Measurements from ENCODE around the gene TTLL9.

DNA sequence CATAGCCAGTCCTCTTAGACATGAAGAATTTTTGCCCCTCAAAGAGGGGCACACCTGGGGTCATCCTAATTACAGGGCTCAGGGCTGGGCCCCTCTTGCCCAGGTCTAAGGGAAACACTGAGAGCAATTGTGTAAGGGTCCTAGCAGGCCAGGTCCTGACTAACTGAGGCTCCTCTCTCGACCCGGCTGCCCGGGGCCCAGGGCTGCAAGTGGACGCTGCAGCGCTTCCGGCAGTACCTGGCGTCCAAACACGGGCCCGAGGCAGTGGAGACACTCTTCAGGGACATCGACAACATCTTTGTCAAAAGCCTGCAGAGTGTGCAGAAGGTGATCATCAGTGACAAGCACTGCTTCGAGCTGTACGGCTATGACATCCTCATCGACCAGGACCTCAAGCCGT lies 64.1 kb downstream of the TTLL9 start:
- TF ChIP-seq, protein P1, sequence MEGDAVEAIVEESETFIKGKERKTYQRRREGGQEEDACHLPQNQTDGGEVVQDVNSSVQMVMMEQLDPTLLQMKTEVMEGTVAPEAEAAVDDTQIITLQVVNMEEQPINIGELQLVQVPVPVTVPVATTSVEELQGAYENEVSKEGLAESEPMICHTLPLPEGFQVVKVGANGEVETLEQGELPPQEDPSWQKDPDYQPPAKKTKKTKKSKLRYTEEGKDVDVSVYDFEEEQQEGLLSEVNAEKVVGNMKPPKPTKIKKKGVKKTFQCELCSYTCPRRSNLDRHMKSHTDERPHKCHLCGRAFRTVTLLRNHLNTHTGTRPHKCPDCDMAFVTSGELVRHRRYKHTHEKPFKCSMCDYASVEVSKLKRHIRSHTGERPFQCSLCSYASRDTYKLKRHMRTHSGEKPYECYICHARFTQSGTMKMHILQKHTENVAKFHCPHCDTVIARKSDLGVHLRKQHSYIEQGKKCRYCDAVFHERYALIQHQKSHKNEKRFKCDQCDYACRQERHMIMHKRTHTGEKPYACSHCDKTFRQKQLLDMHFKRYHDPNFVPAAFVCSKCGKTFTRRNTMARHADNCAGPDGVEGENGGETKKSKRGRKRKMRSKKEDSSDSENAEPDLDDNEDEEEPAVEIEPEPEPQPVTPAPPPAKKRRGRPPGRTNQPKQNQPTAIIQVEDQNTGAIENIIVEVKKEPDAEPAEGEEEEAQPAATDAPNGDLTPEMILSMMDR (IDR thresholded peaks at IDR 0.05; ENCODE audit: low read depth, low read length), result no peak
- TF ChIP-seq POLR2A (IDR thresholded peaks at IDR 0.05; ENCODE audit: extremely low read depth, insufficient read length), result no peak
- no peak for TF ChIP-seq MAX (IDR thresholded peaks at IDR 0.05; ENCODE audit: low read depth, low read length)

All from NB4 (cell line).